Glomerular visceral epithelial cell (primary cell): ENCODE data around the gene RBPJL.

Experiments used
- DNase-seq: peaks from one replicate; pipeline ENCODE4 v3.0.0-alpha.2; 2016; ENCODE audit errors: extremely low spot score

The RBPJL gene

DNA sequence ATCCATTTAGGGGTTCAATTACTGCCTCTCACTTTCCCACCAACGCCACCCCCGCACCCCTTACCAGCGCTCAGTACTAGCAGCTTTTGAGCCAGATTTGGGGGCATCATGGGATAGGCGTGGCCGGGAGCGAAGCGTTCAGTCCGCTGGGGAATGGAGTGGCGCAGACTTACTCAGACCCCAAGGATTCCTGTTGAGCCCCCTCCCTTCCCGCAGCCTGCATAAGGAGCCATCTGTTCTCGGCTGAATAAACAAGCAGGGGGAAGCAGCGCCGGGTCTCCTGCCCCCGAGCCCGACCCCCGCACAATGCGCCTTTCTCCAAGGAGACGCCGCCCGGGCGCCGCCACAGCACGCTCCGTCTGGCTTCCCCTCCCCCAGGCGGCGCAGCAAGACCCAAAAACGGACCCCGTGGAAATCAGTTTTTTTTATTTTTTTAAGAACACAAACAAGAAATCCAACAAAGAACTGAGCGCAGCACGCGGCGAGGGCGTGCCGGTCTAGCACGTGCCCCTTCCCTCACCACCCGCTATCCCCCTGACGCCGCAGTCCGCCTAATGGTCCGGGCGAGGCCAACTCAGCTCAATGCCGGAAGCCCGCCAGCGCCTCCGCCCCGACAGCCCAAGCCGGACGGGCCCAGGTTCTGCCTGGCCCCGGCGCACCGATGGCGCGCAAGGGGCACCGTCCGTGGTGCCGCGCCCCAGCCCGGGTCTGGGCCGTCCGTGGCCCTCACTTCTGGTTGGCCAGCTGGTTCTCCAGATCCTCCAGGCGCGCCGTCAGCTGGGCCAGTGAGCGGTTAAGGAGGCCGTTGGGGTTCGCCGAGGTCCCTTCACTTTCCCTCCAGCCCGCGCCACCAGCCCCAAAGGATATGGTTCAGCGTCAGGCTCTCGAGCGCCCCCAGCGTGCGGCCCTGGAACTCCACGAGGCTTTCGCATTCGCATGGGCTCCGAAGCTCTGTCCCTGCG, 13.3 kb upstream of the RBPJL start:
- peak; percentile 82 for DNase-seq

DNA sequence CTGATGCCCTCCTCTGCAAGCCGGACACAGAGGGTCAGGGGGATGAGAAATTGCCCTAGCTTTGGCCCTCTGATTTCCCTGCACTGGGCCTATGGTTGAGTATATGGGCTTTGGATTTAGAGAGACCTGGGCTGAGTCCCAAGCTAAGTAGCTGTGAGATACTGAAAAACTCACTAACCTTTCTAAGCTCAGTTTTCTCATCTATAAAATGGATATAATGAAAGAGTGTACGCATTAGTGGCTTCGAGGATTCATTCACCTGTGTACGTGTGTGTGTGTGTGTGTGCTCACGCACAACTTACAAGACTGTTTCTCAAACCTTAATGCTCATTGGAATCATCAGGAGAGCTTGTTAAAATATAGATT, 12.7 kb upstream of the RBPJL start:
- no peak for DNase-seq

DNA sequence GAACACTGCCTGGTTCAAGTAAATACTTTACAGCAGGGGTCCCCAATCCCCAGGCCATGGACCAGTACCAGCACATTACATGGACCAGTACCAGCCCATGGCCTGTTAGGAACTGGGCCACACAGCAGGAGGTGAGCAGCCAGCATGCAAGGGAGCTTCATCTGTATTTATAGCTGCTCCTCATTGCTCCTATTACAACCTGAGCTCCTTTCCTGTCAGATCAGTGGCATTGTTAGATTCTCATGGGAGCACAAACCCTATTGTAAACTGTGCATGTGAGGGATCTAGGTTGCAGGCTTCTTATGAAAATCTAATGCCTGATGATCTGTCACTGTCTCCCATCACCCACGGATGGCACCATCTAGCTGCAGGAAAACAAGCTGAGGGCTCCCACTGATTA, 12.0 kb upstream of the RBPJL start:
- DNase-seq = no peak

DNA sequence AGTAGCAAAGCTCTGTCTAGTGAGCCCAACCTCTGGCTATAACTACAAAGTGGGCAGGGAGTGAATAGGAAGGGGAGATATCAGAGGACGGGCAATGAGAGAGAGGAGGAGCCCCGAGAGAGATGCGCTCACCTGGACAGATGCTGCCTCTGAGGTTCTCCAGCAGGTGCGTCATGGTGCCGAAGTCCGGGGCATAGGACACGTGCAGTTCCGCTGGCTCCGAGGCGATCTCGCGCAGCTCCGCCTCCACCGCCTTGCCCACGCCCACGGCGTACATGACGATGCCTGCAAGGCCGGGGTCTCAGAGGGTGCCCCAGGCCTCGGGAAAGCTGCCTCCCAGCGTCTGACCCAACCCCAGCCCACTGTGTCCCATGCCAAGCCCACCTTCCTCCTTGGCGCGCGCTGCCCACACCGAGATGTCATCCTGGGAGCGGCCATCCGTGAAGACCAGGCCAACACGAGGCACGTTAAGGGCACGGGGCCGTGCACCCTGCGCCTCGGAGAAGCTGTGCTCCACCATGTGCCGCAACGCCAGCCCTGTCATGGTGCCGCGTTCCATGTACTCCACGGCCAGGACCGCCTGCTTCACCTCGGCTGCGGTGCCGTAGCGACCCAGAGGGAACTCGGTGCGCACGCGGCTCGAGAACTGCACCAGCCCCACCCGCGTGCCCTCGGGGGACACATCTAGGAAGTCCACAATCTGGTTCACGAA, 8.7 kb upstream of the RBPJL start:
- no peak for DNase-seq

DNA sequence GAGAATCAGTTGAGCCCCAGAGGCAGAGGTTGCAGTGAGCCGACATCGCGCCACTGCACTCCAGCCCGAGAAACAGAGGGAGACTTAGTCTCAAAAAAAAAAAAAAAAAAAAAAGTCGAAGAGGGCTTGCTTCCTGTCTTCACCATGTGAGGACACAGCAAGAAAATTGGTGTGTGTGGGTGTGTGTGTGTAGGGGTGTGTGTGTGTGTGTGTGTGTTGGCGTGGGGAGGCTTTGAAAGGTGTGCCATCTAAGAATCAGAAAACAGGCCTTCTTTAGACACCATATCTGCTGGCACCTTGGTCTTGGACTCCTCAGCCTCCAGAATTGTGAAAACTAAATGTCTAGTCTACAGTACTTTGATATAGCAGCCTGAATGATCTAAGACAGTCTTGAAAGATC, 6.9 kb upstream of the RBPJL start:
- no peak for DNase-seq

DNA sequence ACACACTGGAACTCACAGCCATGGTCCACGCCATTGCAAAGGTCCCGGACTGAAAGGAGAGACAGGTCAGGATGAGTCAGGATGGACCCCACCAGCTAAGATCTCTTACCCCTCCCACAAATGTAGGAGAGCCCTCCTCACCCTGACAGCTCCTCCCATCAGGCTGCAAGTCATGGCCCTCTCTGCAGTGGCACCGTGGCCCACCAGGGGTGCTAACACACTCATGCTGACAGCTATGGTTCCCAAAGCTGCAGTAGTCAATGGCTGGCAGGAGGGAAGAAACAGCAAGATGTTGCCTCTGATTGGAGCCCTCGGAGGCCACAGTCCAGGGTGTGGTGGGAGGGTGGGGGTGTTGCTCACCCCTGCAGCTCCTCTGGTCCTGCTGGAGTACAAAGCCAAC, 5.7 kb upstream of the RBPJL start:
- peak; percentile 37 for DNase-seq

DNA sequence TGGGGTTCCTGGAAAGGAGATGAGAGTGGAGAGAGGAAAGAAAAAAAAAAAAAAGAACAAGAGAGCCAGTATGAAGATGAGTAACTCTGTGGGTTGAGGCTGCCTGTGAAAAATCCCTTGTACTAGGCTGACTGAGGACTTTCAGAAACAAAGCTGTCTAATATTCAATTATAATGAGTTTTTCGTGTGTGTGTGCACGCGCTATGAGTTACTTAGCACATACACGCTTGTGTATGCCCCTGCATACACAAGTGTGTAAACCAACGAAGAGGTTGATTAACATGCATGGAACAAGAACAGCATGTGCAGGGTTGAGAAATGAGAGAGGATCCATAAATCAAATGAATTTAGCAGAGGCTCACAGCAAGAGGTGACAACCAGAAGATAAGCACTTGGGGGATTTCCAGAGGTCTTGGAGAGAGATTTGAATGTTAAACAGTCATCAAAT, 4.8 kb upstream of the RBPJL start:
- DNase-seq = no peak

DNA sequence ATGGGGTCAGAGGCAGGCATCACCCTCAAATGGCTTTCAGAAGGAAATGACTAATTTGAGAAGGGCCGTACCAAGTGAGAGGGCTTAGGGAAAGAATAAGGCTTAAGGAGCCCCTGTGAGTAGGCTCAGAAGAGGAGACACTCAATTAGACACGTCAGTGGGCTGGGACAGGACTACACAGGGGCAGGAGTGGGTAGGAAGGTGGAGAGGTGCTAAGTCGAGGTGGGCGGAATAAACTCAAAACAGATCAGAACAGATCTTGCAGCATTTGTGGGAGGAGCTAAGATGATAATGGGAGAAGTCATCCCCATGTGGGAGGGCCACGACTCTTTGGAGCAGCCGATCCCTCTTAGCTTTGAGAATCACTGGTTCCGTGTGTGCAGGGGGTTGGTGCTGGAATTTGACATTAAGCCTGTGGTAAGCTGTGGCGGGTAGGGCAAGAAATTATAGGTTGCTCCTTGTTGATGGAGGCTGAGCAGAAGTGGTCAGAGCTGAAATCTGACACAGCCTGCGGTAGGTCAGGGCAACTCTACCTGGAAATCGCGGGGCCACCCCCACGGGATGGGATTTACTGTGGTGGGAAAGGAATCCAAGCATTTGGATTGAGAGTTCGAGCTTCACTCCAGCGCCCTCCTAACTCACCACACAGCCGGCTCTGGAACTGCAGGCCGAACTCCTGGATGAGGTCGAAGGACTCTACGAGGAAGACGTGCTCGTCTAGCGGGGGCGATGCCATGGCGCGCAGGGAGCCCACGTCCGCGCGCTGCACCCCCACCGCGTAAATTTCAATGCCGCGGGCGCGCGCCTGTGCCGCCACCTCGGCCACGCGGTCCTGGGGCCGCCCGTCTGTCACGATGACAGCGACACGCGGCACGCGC, 2.8 kb upstream of the RBPJL start:
- no peak for DNase-seq

DNA sequence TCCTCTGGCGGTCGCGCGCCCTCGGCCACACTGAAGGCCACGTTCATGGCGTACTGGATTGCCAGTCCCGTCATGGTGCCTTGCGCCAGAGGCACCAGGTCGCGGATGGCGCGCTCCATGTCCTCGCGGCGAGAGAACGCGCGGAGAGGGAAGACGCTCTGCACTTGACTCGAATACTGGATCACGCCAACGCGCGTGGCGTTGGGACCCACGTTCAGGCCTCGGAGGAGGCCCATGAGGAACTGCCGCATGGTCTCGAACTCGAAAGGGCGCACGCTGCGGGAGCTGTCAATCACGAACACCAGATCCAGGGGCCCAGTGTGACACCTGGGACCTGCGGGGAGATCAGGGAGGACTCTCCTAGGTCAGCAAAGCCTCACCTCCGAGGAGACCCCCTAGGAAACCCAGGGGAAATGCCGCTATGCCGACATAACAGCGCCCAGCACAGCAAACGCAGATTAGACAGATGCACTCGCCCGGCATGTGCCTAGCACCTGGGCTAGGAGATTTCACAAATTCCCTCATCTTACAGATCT, 2.1 kb upstream of the RBPJL start:
- DNase-seq = no peak

DNA sequence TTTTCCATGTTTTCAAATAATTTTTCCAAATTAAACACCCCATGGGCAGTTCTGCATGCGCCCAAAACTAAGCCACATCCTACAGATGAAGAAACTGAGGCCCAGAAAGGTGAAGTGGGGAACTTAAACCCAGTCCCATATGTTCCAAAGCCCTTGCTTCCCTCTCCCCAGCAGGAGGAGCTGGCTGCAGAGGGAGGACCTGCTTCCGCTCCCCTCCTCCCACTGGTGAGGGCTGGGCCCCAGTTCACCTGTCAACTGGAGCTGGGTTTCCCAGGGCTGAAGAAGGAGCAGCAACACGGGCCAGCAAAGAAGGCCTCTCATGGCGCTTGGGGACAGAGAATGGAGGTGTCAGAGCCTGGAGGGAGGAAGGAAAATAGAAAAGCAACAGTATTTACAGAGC, 1.4 kb upstream of the RBPJL start:
- no peak for DNase-seq

DNA sequence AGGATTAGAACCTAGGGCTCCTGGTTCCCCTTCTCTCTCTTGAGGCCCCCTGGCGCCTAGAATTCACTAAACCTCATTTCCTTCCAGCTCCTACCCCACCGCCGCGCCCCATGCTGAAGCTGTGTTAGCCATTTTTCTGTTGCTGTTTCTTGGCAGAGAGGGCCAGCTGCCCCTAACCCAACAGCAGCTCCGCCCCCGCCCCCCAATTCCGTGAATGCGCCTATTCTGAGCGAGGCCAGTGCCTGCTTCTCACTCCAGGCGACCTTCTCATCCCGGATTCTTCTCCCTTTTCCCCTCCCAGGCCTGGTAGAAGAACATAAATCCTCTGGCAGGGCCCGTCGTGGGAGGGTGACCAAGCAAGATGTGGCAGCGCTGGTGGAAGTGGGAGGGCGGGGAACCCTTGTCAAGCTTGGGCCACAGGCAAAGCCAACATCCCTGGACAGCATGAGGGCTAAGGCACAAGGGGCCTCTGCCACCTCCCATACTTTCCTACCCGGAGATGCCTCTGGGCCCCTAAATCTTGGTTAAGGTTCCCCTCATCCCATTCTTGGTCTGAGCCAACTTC, 518 bp downstream of the RBPJL start:
- no peak for DNase-seq

DNA sequence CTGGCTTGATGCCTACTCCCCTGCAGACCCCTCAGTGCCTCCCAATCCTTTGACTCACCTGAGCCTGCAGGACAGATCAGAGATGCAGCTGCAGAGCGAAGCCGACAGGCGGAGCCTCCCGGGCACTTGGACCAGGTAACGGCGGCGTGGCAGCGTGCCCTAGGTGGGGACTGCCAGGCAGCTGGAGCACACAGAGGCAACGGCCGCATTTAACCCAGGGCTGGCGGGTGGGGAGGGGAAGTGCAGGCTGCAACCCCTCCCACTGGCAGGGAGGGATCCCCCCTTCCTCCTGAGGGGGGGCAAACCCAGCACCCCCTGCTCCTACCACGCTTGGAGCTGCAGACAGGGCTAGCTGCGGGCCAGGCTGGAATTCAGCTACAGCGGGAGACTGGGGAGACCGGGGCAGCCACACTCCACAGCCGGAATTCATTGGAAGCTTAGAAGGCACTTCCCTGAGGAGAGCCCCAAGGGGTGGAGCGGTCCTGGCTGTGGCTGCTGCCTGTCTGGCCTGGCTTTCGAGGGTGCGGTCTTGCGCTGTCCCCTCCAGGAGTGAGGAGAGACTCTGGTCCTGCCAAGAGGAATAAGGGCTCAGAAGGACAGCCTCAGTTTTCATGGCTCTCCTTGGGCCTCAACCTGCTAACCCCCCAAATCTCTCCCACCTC, 1.6 kb downstream of the RBPJL start, which contains the start of gene MATN4:
Gene MATN4 (minus strand): TSS at position 183 of the 662 bp plus-strand sequence. CDS start 2,717 bp downstream, outside the sequence.
- DNase-seq = no peak

DNA sequence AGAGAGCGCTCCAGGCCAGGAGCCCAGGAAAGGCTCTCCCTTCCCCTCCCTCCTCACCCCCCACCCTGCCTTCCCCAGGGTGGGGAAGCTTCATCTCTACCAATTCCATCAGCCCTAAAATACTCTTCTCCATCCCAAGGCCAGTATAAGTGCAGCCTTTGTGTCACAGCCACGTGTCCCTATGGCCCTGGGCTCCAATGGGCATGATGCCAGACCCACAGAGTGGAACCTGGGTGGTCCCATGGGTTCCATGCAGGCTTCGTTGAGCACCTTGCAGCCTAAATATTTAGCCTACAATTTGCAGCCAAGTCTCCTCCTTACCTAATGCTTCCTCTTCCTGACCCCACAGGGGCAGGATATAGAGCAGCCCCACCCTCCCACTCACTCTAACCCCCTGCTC, 2.4 kb downstream of the RBPJL start:
- no peak for DNase-seq

DNA sequence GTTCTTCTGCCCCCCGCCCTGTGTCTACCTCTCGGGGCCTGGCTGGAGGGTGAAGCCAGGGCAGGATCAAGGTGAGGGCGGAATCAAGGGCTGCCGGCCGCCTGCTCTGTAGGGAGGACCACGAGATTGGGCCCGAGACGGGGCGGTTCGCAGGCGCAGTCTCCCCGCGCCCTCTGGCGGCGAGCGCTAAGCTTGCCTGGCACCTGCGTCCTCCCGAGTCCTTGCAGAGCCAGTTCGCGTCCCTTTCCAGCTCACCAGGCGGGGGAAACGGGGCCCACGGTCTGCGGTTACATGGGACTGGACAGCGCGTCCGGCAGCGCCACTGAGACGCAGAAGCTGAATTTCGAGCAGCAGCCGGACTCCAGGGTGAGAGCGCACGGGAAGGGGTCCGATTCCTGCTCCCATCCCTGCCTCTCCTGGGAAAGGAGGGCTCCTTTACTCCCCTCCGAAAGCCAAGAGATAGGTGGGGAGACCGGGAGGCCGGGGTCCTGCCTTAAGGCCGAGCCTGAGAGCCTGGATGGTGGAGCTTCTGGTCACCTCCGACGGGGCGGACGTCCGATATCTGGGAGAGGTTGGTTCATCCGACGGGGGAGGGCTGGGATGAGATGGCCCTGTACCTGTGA, 5.1 kb downstream of the RBPJL start:
- peak; percentile 53 for DNase-seq

DNA sequence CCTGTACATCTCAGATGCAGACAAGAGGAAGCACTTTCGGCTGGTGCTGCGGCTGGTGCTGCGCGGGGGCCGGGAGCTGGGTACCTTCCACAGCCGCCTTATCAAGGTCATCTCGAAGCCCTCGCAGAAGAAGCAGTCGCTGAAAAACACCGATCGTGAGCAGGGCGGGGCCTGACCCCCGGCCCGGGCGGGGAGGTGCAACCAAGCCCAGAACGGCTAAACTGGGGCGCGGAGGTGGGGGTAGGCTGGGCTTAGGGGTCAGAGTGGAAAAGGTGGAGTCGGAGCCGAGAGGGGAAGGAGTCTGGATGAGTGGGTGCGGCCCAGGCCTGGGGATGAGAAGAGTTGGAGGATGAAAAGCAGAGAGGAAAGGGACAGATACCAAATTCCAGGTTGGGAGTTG, 5.6 kb downstream of the RBPJL start:
- DNase-seq = no peak

DNA sequence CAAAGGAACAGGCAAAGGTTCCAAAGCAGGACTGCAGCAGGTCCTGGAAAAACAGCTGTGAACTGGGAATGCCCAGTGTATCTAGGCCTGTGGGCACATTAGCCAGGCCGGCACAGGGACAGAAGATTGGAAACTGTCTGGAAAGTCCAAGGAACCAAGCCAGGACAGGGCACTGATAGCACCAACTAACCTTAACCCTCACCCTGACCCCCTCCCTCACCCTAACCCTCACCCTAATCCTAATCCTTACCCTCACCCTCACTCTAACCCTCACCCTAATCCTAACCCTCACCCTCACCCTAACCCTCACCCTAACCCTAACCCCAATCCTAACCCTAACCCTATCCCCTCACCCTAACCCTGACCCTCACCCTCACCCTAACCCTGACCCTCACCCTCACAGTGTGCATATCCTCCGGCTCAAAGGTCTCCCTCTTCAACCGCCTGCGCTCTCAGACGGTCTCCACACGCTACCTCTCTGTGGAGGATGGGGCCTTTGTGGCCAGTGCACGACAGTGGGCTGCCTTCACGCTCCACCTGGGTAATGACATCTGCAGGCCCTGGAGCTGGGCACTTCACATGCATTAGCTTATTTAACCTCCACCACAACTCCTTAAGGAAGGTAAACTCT, 6.5 kb downstream of the RBPJL start:
- DNase-seq = no peak

DNA sequence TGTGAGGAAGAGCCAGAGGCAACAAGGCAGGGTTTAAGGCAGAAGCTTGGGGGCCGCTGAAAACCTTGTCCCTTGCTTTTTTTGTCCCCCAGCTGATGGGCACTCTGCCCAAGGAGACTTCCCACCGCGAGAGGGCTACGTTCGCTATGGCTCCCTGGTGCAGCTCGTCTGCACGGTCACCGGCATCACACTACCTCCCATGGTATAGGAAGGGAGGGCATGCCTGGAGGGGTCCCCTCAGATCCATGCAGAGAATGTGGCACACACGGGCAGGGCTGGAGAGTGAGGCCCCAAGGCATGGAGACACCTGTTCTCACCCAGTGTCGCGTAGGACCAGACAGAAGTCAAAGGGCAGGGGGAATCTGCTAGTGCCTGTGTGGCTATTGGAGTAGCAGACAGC, 7.3 kb downstream of the RBPJL start:
- no peak for DNase-seq

DNA sequence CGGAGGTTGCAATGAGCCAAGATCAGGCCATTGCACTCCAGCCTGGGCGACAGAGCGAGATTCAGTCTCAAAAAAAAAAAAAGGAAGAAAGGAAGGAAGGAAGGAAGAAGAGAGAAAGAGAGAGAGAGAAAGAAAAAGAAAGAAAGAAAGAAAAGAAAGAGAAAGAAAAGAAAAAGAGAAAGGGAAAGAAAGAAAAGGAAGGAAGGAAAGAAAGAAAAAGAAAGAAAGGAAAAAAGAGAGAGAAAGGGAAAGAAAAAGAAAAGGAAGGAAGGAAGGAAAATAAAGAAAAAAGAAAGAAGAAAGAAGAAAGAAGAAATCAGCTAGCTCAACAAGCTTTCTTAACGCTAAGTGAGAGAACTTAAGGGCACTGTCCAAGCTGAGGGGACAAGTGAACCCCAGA, 9.0 kb downstream of the RBPJL start:
- DNase-seq = no peak

DNA sequence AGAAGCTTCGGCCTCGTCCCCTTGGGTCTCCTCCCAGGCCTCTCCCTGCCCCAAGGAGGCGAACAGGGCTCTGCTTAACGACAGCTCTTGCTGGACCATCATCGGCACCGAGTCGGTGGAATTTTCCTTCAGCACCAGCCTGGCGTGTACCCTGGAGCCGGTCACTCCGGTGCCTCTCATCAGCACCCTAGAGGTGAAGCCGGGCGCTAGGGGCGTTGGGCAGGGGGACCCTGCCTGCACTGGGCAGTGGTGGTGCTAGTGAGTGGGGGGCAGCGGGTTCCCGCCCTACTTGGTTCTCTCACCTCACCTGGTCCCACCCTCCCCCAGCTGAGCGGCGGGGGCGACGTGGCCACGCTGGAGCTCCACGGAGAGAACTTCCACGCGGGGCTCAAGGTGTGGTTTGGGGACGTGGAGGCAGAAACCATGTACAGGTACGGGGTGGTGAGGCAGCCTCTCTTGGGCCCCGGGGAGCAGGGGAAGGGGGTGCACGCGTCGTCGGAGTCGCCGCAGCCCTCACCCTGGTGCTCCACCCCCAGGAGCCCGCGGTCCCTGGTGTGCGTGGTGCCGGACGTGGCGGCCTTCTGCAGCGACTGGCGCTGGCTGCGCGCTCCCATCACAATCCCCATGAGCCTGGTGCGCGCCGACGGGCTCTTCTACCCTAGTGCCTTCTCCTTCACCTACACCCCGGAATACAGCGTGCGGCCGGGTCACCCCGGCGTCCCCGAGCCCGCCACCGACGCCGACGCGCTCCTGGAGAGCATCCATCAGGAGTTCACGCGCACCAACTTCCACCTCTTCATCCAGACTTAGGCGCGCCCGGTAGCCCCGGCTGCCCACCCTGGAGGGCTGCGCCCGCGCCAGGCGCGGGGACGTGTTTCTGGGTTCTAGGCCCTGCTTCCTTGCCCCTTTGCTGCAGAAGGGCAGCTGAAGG, 9.8 kb downstream of the RBPJL start:
- no peak for DNase-seq
